Activated T-cell treated with anti-CD3 and anti-CD28 coated beads, Interleukin-2, amount 50 U/mL, for 24 hours (primary cell): ENCODE data around the gene PRPF38B.
A peak's percentile ranks its signal among the peaks of the same experiment; 100 is the strongest.

Experiments
- DNase-seq: peaks from one replicate; pipeline ENCODE4 v3.0.0-alpha.2; 2020
- H3K27ac Mint-ChIP-seq: 2 replicates; pipeline ENCODE4 v1.8.0; 2020; ENCODE audit warnings: mild to moderate bottlenecking, mixed read lengths
- H3K27me3 Mint-ChIP-seq: 2 replicates; pipeline ENCODE4 v1.8.0; 2020; ENCODE audit warnings: mixed read lengths
- H3K36me3 Mint-ChIP-seq: 2 replicates; pipeline ENCODE4 v1.8.0; 2020; ENCODE audit warnings: low read depth, mixed read lengths
- H3K4me1 Mint-ChIP-seq: 2 replicates; pipeline ENCODE4 v1.8.0; 2020; ENCODE audit warnings: low read depth, mixed read lengths
- H3K4me3 Mint-ChIP-seq: 2 replicates; pipeline ENCODE4 v1.8.0; 2020; ENCODE audit warnings: mild to moderate bottlenecking, moderate library complexity, mixed read lengths
- H3K9me3 Mint-ChIP-seq: 2 replicates; pipeline ENCODE4 v1.8.0; 2020; ENCODE audit warnings: mixed read lengths

Gene PRPF38B

GRCh38 chr1:108691942-108692723 is at the start of gene PRPF38B:
Gene PRPF38B (plus strand): TSS chr1:108692310. CDS start chr1:108692592, 282 bp downstream.
- H3K4me1 Mint-ChIP-seq = peaks cover 39% of the 10 kb centered on the region
- H3K9me3 Mint-ChIP-seq = no peaks in the 10 kb centered on the region
- peak within 1 kb of the TSS; percentile 98 for H3K27ac Mint-ChIP-seq
- H3K4me3 Mint-ChIP-seq = peak within 1 kb of the TSS; percentile 93
- H3K27me3 Mint-ChIP-seq = no peaks in the 10 kb centered on the region
- peak; percentile 95 for DNase-seq
- peaks cover 61% of the 10 kb centered on the region for H3K36me3 Mint-ChIP-seq

- peak overlapping the region; percentile 31 for H3K27ac Mint-ChIP-seq
- H3K4me1 Mint-ChIP-seq = peaks cover 77% of the 10 kb centered on the region
- no peaks in the 10 kb centered on the region for H3K9me3 Mint-ChIP-seq
- H3K4me3 Mint-ChIP-seq = no peak overlapping the region
- no peak for DNase-seq
- no peaks in the 10 kb centered on the region for H3K27me3 Mint-ChIP-seq
- peaks cover 37% of the 10 kb centered on the region for H3K36me3 Mint-ChIP-seq
Measured at GRCh38 chr1:108643492-108644335, 48.4 kb upstream of the PRPF38B start.

GRCh38 chr1:108644984-108645383 is 47.1 kb upstream of the PRPF38B start:
- Mint-ChIP-seq H3K4me3 (peak overlapping the region; percentile 57), H3K4me1 (peaks cover 70% of the 10 kb centered on the region), H3K9me3 (no peaks in the 10 kb centered on the region), H3K27ac (peak overlapping the region; percentile 95), H3K27me3 (no peaks in the 10 kb centered on the region), H3K36me3 (peaks cover 45% of the 10 kb centered on the region)
- DNase-seq = peak; percentile 56

GRCh38 chr1:108645564-108646184 is 46.4 kb upstream of the PRPF38B start:
- DNase-seq = no peak
- no peaks in the 10 kb centered on the region for H3K27me3 Mint-ChIP-seq
- peaks cover 65% of the 10 kb centered on the region for H3K4me1 Mint-ChIP-seq
- H3K4me3 Mint-ChIP-seq = peak overlapping the region; percentile 57
- peak overlapping the region; percentile 95 for H3K27ac Mint-ChIP-seq
- H3K36me3 Mint-ChIP-seq = peaks cover 47% of the 10 kb centered on the region
- no peaks in the 10 kb centered on the region for H3K9me3 Mint-ChIP-seq

GRCh38 chr1:108646265-108646647 is 45.9 kb upstream of the PRPF38B start:
- Mint-ChIP-seq H3K4me1 (peaks cover 65% of the 10 kb centered on the region), H3K36me3 (peaks cover 53% of the 10 kb centered on the region), H3K27me3 (no peaks in the 10 kb centered on the region), H3K9me3 (no peaks in the 10 kb centered on the region), H3K4me3 (peak overlapping the region; percentile 54), H3K27ac (peak overlapping the region; percentile 95)
- no peak for DNase-seq

- Mint-ChIP-seq H3K27ac (peak overlapping the region; percentile 95), H3K4me3 (peak overlapping the region; percentile 54), H3K36me3 (peaks cover 56% of the 10 kb centered on the region), H3K4me1 (peaks cover 62% of the 10 kb centered on the region), H3K27me3 (no peaks in the 10 kb centered on the region), H3K9me3 (no peaks in the 10 kb centered on the region)
- DNase-seq = peak; percentile 72
Measured at GRCh38 chr1:108646648-108647269, 45.4 kb upstream of the PRPF38B start.

GRCh38 chr1:108653431-108654105 is 38.5 kb upstream of the PRPF38B start:
- Mint-ChIP-seq H3K9me3 (peaks cover 3% of the 10 kb centered on the region), H3K4me3 (no peak overlapping the region), H3K4me1 (peaks cover 26% of the 10 kb centered on the region), H3K27ac (peak overlapping the region; percentile 37), H3K27me3 (no peaks in the 10 kb centered on the region), H3K36me3 (peaks cover 74% of the 10 kb centered on the region)
- DNase-seq = no peak

GRCh38 chr1:108657356-108658080 is 34.6 kb upstream of the PRPF38B start:
- no peak overlapping the region for H3K4me3 Mint-ChIP-seq
- H3K4me1 Mint-ChIP-seq = peaks cover 53% of the 10 kb centered on the region
- peaks cover 41% of the 10 kb centered on the region for H3K36me3 Mint-ChIP-seq
- H3K27ac Mint-ChIP-seq = peak overlapping the region; percentile 42
- peaks cover 3% of the 10 kb centered on the region for H3K9me3 Mint-ChIP-seq
- no peaks in the 10 kb centered on the region for H3K27me3 Mint-ChIP-seq
- no peak for DNase-seq

- Mint-ChIP-seq H3K27me3 (no peaks in the 10 kb centered on the region), H3K4me3 (peak within 1 kb of the TSS; percentile 84), H3K9me3 (no peaks in the 10 kb centered on the region), H3K4me1 (peaks cover 52% of the 10 kb centered on the region), H3K27ac (peak within 1 kb of the TSS; percentile 96), H3K36me3 (peaks cover 19% of the 10 kb centered on the region)
- DNase-seq = peak; percentile 89
Measured at GRCh38 chr1:108661030-108661609, 31.0 kb upstream of the PRPF38B start, which contains the start of gene HENMT1. Gene HENMT1 (minus strand): TSS chr1:108661093. CDS start chr1:108659884, 1,209 bp downstream.

GRCh38 chr1:108663074-108663473 is 29.0 kb upstream of the PRPF38B start:
- no peaks in the 10 kb centered on the region for H3K9me3 Mint-ChIP-seq
- H3K36me3 Mint-ChIP-seq = peaks cover 5% of the 10 kb centered on the region
- H3K4me1 Mint-ChIP-seq = peaks cover 42% of the 10 kb centered on the region
- DNase-seq = no peak
- H3K27me3 Mint-ChIP-seq = no peaks in the 10 kb centered on the region
- no peak overlapping the region for H3K4me3 Mint-ChIP-seq
- peak overlapping the region; percentile 41 for H3K27ac Mint-ChIP-seq

GRCh38 chr1:108664481-108664880 is 27.6 kb upstream of the PRPF38B start:
- H3K27me3 Mint-ChIP-seq = no peaks in the 10 kb centered on the region
- H3K27ac Mint-ChIP-seq = no peak overlapping the region
- H3K4me3 Mint-ChIP-seq = no peak overlapping the region
- no peaks in the 10 kb centered on the region for H3K9me3 Mint-ChIP-seq
- no peak for DNase-seq
- peaks cover 3% of the 10 kb centered on the region for H3K36me3 Mint-ChIP-seq
- peaks cover 43% of the 10 kb centered on the region for H3K4me1 Mint-ChIP-seq

- Mint-ChIP-seq H3K36me3 (peaks cover 1% of the 10 kb centered on the region), H3K27ac (no peak overlapping the region), H3K4me3 (no peak overlapping the region), H3K4me1 (peaks cover 43% of the 10 kb centered on the region), H3K27me3 (no peaks in the 10 kb centered on the region), H3K9me3 (no peaks in the 10 kb centered on the region)
- DNase-seq = no peak
Measured at GRCh38 chr1:108665067-108665466, 27.0 kb upstream of the PRPF38B start.

GRCh38 chr1:108665771-108666170 is 26.3 kb upstream of the PRPF38B start:
- Mint-ChIP-seq H3K4me1 (peaks cover 44% of the 10 kb centered on the region), H3K27ac (no peak overlapping the region), H3K4me3 (no peak overlapping the region), H3K36me3 (peaks cover 1% of the 10 kb centered on the region), H3K9me3 (no peaks in the 10 kb centered on the region), H3K27me3 (no peaks in the 10 kb centered on the region)
- no peak for DNase-seq
